CD4-positive, alpha-beta T cell treated with Interferon gamma for 1 hour (primary cell): ENCODE results near the gene DIAPH2.

Source experiments
- DNase-seq: peaks from one replicate; pipeline ENCODE4 v3.0.0-alpha.2; 2020

The DIAPH2 gene

DNA sequence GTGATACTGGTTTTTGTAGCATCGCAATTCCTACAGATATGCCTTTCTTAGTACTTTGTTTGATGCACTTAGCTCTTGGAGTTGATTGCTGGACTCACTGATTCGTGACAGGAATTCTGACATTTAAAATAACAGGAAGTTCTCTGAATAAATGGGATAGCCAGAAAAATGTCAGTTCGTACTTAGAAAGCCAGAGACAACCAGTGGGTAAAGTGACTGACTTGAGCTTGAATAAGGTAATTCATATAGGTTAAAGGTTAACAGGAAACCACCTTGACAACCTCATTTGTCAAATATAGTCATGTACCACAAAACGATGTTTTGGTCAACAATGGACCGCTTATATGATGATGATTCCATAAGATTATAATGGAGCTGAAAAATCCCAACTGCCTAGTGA is 380.4 kb downstream of the DIAPH2 start:
- DNase-seq: no peak

GRCh38 chrX:97065973-97066372 is 381.3 kb downstream of the DIAPH2 start:
- DNase-seq: no peak

DNA sequence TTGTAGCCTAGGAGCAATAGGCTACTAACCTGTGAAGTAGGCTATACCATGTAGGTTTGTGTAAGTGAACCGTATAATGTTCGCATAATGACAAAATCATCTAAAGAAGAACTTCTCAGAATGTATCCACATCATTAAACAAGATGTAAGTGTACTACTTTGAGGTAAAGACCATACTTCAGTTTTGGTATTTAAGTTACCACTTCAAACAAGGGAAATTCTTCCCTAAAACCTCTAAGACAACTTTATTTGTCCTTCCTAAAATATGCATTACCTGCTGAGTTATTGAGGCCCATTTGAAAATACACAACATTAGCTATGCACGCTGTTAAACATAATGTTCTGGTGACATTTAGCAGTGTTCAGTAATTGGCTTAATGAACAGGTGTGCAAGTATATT is 381.7 kb downstream of the DIAPH2 start:
- no peak for DNase-seq

DNA sequence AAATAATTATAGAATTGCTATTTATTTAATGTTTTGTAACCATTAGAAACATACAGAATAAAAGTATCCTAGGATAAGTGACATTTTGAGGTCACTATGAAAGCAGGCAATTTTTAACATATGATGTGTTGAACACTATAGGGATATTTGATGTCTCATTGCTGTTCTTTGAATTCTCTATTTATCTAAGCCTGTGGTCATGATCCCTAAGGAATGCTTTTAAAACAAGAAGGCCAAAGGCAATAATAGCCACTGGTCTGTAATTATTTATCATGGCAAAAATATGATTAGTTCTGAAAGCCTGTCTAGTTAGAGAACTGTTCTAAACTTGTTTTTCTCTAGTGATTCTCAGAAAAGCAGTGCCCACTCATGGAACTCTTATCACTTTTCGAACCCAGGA is 385.7 kb downstream of the DIAPH2 start:
- DNase-seq: no peak

DNA sequence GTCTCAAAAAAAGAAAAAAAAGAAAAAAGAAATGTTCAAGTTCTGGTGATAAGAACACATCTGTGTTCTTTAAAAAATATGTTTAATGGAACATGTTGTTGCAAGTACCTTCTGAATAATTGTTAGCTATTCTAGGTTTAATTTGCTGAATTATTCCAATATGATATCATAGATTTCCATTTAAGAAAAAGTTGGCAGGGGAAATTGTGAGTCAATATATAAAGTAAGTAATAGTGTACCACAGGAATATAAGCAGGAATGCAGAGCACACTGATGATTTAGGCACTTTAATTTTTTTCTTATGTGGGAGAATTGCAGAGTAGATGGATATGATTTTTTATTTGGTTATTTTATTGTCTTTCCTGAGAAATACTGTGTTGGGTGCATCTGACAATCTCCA is 389.8 kb downstream of the DIAPH2 start:
- DNase-seq: no peak

DNA sequence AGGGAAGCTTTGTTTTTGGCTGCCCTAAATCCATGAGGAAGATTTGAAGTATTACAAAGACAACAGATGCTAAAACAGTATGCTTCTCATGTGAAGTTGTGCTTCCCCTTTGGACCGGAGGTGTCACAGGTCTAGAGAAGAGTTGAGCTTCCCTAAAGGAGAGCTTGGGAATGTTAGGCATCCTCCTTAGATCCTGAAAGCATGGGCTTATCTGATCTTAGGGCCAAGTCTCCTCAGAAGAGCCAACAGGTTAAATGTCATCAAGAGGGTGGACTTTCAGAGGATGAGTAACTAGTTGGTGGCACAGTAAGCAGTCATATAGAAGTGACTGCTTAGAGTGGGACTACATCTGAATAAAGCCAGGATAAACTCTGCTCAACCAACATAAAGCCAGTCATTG is 404.5 kb downstream of the DIAPH2 start:
- DNase-seq: no peak

- DNase-seq: no peak
These were observed 411.7 kb downstream of the DIAPH2 start for GRCh38 chrX:97096385-97096784.

- no peak for DNase-seq
These were observed 418.3 kb downstream of the DIAPH2 start for GRCh38 chrX:97102938-97103337.

- DNase-seq: no peak
These were observed 425.1 kb downstream of the DIAPH2 start for GRCh38 chrX:97109730-97110129.

DNA sequence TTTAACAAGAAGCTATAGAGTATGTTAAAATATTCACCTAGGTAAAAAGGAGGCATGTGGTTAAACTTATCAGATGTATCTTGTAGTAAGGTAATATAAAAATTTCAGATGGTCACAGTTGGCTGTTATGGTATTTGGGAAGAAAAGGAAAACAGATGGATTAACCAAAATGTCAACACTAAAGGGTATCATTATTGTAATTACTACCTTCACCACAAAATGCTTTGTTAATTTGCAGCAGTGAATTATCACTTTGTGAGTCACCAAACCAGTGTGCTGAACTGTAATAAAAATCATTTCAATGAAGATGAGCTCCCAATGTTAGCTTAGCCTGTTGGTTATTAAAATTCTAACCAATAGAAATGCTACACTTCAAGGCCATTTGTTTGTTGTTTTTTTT is 432.9 kb downstream of the DIAPH2 start:
- no peak for DNase-seq

GRCh38 chrX:97119474-97120109 is 434.9 kb downstream of the DIAPH2 start:
- no peak for DNase-seq

- DNase-seq: no peak
These were observed 438.4 kb downstream of the DIAPH2 start for GRCh38 chrX:97123001-97123400.

- DNase-seq: no peak
These were observed 441.4 kb downstream of the DIAPH2 start for GRCh38 chrX:97126020-97126419.

- DNase-seq: no peak
These were observed 448.2 kb downstream of the DIAPH2 start for GRCh38 chrX:97132664-97133415.

DNA sequence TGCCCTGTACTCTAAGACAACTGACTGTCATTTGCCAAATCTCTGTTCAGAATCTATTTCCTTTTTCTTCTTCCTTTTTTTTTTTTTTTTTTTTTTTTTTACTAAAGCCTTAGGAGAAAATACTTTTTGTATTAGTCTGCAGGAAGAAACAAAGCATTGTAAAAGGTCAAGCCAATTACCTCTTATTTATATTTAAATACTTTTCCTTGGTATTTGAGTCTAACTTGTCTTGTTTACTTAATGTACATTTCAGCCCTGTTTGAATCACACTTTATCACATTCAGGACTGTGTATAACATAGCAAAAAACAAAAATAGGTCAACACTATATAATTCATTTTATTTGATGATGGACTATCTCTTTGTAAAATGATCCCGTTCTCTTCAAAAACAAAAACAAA is 461.3 kb downstream of the DIAPH2 start:
- no peak for DNase-seq

DNA sequence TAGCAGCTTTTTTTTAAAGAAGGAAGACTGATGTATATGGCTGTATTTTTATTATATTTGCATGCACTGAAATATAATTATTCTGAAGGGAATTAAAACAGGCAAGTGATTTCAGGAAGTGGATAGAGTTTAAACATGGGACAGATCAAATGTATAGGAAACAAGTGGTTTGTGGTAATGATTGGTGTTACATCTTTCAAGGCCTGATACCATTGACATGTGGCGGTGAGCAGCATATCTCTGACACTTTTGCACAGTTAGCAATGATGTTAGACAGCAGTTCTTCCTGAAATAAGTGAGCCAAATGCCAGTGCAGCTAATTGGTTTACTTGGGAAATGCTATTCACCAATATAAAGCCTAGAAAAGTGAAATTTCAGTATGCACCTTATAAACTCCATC is 471.2 kb downstream of the DIAPH2 start:
- no peak for DNase-seq

- no peak for DNase-seq
These were observed 473.6 kb downstream of the DIAPH2 start for GRCh38 chrX:97158269-97158668.

GRCh38 chrX:97159916-97160800 is 475.5 kb downstream of the DIAPH2 start:
- no peak for DNase-seq

GRCh38 chrX:97167333-97167732 is 482.7 kb downstream of the DIAPH2 start:
- no peak for DNase-seq

DNA sequence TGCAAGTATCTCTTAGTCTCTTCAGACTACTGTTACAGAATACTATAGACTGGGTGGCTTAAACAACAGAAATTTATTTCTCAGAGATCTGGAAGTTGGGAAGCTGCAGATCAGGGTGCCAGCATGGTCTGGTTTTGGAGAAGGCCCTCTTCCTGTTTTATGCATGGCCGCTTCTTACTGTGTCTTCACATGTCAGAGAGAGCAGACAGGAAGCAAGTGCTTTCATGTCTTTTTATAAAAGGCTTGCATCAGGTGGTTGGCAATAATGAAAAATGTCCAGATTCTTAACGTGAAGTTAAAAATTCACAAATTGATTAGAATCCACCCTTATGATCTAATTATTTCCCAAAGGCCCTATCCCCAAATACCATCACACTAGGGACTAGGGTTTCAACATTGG is 484.0 kb downstream of the DIAPH2 start:
- DNase-seq: no peak

DNA sequence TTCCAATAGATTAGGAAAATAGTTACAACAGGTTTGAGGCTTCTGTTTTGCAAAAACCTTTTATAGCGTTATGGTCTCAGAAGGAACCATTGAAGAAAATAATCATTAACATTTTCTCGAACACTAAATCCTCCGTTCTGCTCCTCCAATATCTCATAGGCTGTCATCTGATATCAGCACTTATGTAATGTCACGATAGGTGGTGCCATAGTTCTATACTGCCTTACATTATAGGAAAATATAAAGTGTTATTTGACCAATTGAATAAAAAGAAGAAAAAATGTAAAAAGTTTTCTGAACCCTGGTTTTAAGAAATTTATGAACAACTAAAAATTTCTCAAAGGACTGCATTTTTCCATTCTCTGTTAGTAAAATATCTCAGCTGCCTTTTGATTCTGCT is 490.5 kb downstream of the DIAPH2 start:
- DNase-seq: no peak

DNA sequence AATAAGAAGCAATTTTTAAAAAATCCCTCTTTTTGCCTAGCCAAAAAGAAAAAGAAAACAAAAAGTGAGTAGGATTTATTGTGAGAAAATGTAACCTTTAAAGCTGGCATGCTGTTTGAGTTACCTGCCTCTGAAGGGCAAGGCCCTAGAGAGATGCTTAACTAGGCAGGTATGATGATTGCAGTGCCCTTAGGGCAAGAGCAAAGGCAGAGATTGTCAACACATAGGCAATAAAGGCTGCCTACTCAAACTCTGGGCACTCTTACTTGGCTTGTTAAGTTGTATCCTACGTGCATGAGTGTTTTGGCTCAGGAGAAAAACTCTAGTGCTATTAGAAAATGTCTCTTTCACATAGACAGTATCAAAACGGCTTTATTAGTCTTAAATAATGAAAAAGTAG is 505.0 kb downstream of the DIAPH2 start:
- DNase-seq: no peak

GRCh38 chrX:97199501-97199900 is 514.9 kb downstream of the DIAPH2 start:
- no peak for DNase-seq

- DNase-seq: no peak
These were observed 515.8 kb downstream of the DIAPH2 start for GRCh38 chrX:97200454-97200853.
